Fibroblast of peridontal ligament (primary cell): ENCODE measurements around the gene IRF2.
"Not testable (repeated sequence)": the region's sequence is repeated elsewhere in the genome, so short reads cannot be mapped to it uniquely, and the experiment has no call there.

ENCODE experiments used
- DNase-seq: peaks from one replicate; pipeline ENCODE4 v3.0.0-alpha.2; 2010; ENCODE audit errors: extremely low read depth

The IRF2 gene

DNA sequence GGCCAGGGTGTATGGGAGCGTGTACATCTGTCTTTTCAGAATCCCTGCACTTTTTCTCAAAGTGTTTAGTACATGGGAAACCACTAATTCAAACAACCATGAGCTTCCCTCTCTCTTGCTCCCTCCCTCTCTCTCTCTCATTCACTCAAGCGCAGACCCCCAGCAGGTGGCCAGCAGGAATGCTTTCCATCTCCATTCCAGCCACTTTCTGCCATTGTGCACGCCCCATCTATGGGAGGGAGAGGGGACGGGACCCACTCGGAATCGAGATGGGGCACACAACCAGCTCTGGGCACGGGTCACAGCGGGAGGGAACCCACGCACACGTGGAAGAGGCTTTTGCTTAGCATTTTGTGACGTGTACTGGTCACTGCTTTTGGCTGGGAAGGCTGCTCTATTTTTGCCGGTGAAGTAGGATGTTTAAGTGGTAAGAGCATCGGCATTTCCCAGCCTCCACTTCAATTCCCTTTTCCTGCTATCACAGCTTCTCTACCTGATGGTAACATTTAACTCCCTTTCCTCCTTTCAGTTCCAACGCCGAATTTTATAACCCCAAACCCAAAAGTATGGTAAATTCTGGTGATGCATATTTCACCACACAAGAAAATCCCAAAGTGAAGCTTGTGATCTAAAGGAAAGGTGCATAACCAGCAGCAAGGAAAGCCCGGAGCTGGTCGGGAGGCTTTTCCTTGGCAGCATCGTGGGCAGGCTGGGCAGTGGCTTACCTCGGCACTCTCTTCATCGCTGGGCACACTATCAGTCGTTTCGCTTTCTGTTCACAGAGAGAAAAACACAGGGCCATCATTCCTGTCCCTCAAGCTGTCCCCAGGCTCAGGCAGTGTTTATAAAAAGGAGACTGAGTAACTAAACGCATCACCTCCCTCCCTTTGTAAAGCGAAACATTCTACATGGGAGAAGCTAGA is 84.1 kb downstream of the IRF2 start:
- DNase-seq, result no peak

DNA sequence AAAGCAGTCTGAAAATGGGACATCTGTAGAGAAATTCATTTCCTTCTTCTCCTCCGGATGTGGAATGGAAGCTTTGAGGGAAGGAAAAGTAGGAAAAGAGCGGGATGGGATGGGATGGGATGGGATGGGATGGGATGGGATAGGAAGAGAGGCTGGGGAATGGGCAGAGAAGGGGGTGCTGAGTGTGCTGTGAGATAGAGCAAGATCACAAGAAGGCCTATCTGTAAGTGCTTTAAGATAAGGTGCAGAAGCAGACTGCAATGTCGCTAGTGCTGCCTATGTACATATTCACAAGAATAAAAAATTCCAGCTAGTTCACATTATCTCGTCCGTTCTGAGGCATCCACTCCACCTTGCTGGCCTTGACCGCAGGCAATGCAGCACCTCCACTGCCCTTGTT is 86.2 kb downstream of the IRF2 start:
- no peak for DNase-seq

DNA sequence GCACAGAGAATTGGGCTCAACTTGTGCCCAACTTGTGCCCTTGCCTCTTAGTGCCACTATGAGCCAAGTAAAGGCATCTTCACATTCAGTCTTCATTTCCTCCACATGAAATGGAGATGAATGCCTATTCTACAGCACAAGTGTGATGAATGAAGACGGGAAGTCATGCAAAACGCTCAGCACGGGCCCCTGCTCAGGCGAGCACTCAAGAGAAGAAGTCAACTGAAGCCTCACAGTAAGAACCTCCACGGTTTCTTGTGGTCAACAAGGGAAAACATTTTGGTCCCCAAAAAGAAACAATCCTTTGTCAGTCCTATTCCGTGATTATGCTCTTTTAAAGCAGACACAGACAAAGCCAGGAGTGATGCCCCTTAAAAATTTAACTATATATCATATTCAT is 87.0 kb downstream of the IRF2 start:
- DNase-seq, result no peak

DNA sequence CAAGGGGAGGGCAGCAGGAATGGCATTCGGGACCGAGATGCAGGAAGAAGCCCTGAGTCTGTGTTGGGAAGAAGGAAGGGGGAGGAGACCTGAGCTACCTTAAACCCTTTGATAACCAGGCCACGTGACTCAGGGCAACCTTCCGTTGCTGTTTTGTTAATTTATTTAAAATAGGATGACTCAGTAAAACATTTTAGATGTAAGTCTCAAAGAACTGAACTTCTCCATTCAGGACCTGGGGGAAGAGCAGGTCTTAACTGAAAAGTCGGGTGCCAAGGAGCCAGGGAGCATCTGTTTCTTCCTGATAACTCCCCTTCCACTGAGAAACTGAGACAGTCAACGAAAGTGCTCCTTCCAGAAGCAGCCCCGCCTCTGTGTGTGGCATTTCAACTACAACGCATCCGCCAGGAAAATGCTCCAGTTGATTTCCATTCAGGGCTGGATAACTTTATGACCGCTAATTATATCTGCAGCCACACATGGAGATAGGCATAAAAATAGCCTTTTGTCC is 88.0 kb downstream of the IRF2 start:
- DNase-seq, result no peak

DNA sequence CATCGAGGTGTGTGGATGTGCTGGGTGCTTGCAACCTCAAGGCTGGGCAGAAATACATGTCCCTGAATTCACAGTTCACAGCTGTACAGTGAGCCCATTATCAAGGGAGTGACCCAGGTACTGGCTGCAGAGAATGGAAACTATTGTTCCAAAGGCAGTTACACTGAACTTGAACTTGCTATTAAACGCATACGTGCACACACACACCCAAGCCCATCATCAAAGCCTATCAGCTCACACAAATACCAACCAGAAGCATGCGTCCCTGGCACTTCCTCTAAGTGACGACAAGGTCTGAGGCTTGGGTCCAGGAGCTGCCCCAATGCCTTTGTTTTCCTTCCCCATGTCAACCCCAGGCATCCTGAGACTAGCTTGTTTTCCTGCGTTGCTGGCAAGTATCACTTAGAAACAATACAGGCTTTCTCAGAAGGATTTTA is 88.6 kb downstream of the IRF2 start:
- DNase-seq, result no peak

GRCh38 chr4:184384810-184385557 is 89.4 kb downstream of the IRF2 start:
- DNase-seq, result no peak

- peak; percentile 97 for DNase-seq
Measured at GRCh38 chr4:184384056-184384809, 90.1 kb downstream of the IRF2 start.

DNA sequence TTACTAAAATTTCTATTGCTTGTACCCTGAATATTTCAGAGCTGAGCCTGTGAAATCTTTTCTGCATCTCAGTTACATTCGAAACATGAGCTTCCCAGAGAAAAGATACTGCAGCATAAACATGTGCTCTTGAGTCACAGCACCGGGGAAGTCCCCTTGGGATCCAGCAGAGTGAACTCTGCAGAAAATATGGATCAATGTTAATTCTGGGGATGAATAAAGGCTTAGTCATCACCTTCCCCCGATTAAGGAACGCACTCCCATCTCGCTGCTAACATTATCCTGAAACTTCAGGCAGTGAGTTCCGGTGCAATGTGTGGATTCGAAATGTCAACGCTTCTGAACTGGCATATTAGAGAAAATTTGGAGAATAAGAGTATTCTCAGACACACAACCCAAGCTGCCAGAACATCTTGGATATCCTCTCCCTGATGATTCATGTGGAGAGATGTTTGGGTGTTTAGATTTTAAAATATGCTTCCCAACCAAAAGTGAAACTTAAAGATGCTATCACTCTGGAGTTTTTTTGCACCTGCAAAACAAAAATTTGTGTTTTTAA is 90.8 kb downstream of the IRF2 start:
- DNase-seq, result peak; percentile 98

GRCh38 chr4:184382189-184382846 is 92.0 kb downstream of the IRF2 start:
- no peak for DNase-seq

GRCh38 chr4:184380707-184381106 is 93.6 kb downstream of the IRF2 start:
- no peak for DNase-seq

- not testable (repeated sequence) for DNase-seq
Measured at GRCh38 chr4:184380214-184380613, 94.1 kb downstream of the IRF2 start.

DNA sequence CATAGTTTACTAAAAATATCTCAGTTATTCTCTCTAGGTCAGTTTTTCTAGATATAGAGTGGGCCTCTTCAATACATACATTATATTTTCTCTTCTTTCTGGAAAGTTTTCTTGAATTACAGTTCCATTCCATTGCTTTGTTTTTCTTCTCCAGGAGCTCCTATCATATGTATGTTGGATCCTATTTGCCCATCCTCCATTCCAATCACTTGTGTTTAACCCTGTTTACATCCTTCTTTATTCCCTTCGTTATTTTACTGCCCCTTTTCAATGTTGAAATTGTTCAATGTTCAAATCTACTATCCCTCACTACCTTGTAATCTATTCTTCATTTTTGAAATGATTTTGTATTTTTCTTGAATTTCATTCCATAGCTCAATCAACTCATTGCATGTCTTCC is 97.4 kb downstream of the IRF2 start:
- DNase-seq, result no peak

DNA sequence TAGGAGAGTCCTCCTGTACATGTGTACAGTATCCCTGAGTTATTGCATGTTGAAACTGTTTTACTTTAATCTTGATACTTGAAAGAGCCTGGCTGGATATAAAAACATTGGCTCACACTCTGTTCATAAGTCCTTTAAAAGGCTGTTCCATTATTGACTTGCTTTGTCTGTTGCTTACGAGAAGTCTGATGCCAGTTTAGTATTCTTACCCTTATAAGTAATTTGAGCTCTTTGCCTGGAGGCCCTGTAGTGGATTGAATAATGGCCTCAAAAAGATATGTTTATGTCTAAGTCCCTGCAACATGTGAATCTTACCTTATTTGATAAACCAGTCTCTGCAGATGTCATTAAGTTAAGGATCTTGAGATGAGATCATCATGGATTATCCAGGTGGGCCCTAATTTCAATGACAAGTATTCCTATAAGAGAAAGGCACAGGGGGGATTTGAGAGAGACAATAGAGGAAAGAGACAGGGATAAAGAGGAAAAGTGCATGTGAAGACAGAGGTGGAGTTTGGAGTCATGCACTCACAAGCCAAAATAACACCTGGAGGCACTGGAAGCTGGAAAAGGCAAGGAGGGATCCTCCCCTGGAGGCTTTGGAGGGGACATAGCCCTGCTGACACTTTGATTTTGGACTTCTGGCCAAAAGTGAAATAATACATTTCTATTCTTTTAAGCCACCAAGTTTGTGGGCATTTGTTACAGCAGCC is 98.1 kb downstream of the IRF2 start:
- DNase-seq, result no peak

GRCh38 chr4:184375623-184376022 is 98.7 kb downstream of the IRF2 start:
- DNase-seq, result not testable (repeated sequence)

DNA sequence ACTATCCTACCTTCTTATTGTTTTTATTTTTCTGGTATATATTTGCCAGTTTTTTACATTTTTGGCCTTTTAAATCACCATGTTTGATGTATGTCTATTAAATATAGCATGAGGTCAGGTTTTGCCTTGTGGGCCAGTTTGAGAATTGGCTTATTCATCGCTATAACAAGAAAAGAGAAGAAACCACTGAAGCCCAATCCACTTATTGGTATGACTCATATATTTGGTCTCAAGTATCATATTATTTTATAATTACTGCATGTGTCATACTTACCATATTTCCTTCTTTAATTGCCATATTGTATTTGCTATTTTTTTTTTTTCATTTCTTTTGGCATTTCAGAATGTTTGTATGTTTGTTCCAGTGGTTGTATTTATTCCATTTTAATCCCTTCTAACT is 99.3 kb downstream of the IRF2 start:
- peak; percentile 65 for DNase-seq

- no peak for DNase-seq
Measured at GRCh38 chr4:184373886-184374405, 100.4 kb downstream of the IRF2 start.

- DNase-seq, result no peak
Measured at GRCh38 chr4:184371390-184371787, 103.0 kb downstream of the IRF2 start.

GRCh38 chr4:184370711-184371389 is 103.5 kb downstream of the IRF2 start:
- peak; percentile 70 for DNase-seq

GRCh38 chr4:184369871-184370270 is 104.5 kb downstream of the IRF2 start:
- peak; percentile 57 for DNase-seq

GRCh38 chr4:184368731-184369130 is 105.6 kb downstream of the IRF2 start:
- no peak for DNase-seq
